Measurements from ENCODE around the gene SOX13.

The SOX13 gene

DNA sequence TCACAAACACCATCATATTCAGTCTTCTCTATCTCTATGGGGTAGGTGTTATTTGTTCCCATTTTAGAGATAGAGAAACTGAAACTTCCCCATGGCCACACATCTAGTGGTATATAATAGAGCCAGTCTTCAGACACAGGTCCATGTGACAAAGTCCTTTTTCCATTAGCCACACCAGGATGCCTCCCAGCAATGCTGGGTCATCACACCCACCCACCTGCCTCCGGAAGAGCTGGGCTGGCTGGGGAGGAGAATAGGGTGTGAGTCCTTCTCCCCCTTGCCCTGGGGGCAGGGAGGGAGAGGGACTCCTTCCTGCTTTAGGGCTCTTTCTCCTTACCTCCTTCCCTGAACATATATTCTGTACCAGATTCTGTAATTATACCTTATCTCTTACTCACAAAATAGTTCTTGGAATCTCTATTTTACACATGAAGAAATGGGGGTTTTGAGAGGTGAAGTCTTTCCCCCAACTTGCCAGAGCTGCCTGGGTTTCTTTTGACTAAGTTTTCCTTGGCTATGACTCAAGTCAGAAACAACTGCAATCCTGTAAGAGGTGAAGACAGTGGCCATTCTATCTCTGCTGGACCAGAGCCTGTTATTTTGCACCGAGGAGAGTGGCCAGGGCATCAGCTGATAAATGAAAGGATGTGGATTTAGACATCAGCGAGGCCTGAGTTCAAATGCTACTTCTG is 30.0 kb downstream of the SOX13 start:
- H3K9me2 ChIP-seq (replicated peaks; ENCODE audit: control insufficient read depth, low read length) = no peaks in the 10 kb centered on the region
- H3K27ac ChIP-seq (ENCODE audit: low read depth, low read length) = no peak overlapping the region
- no peaks in the 10 kb centered on the region for H3K36me3 ChIP-seq (ENCODE audit: control insufficient read depth, low read length)
- peaks cover 8% of the 10 kb centered on the region; the same call in 1 of the 2 replicates for H3K27me3 ChIP-seq (ENCODE audit: control insufficient read depth, low read length)
- H3F3A ChIP-seq (ENCODE audit: control insufficient read depth, insufficient read depth) = no peaks in the 10 kb centered on the region
- TF ChIP-seq EZH2phosphoT487 (IDR thresholded peaks at IDR 0.05; ENCODE audit: borderline replicate concordance, low read length) = no peak
- TF ChIP-seq, protein P1, sequence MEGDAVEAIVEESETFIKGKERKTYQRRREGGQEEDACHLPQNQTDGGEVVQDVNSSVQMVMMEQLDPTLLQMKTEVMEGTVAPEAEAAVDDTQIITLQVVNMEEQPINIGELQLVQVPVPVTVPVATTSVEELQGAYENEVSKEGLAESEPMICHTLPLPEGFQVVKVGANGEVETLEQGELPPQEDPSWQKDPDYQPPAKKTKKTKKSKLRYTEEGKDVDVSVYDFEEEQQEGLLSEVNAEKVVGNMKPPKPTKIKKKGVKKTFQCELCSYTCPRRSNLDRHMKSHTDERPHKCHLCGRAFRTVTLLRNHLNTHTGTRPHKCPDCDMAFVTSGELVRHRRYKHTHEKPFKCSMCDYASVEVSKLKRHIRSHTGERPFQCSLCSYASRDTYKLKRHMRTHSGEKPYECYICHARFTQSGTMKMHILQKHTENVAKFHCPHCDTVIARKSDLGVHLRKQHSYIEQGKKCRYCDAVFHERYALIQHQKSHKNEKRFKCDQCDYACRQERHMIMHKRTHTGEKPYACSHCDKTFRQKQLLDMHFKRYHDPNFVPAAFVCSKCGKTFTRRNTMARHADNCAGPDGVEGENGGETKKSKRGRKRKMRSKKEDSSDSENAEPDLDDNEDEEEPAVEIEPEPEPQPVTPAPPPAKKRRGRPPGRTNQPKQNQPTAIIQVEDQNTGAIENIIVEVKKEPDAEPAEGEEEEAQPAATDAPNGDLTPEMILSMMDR (IDR thresholded peaks at IDR 0.05; ENCODE audit: low read depth, low read length, poor library complexity, severe bottlenecking) = no peak
- no peaks in the 10 kb centered on the region for H3K9me3 ChIP-seq (ENCODE audit: control insufficient read depth, insufficient read depth, low read length)
- H4K20me1 ChIP-seq (ENCODE audit: control insufficient read depth, insufficient read depth, low read depth, low read length) = no peaks in the 10 kb centered on the region
- H3K4me1 ChIP-seq (ENCODE audit: control insufficient read depth, low read length) = no peaks in the 10 kb centered on the region
- no peaks in the 10 kb centered on the region for H3K79me2 ChIP-seq (ENCODE audit: control insufficient read depth, low read length)
- no peak overlapping the region for H3K4me3 ChIP-seq (ENCODE audit: low read length)
- H3K4me2 ChIP-seq (ENCODE audit: low read length) = no peak overlapping the region

DNA sequence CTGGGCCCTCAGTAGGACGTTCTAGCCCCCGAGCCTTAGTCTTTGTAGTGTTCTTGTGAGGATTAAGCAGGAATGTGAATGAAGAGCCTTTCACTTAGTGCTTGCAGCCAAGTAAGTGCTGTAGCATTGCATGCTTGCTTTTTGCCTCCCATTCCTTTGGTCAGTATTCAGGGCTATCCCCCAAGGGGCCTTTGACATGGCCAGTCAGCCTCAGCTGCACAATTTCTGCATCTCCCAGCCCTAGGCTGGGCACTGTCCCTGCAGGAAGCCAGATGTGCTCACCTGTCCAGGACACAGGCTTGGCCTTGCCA is 30.5 kb downstream of the SOX13 start:
- Histone ChIP-seq H3K4me2 (ENCODE audit: low read length) (no peak overlapping the region), H3K4me3 (ENCODE audit: low read length) (no peak overlapping the region), H3K79me2 (ENCODE audit: control insufficient read depth, low read length) (no peaks in the 10 kb centered on the region), H3F3A (ENCODE audit: control insufficient read depth, insufficient read depth) (no peaks in the 10 kb centered on the region), H3K4me1 (ENCODE audit: control insufficient read depth, low read length) (no peaks in the 10 kb centered on the region), H3K27ac (ENCODE audit: low read depth, low read length) (no peak overlapping the region), H3K9me2 (replicated peaks; ENCODE audit: control insufficient read depth, low read length) (no peaks in the 10 kb centered on the region), H3K9me3 (ENCODE audit: control insufficient read depth, insufficient read depth, low read length) (no peaks in the 10 kb centered on the region), H4K20me1 (ENCODE audit: control insufficient read depth, insufficient read depth, low read depth, low read length) (no peaks in the 10 kb centered on the region), H3K36me3 (ENCODE audit: control insufficient read depth, low read length) (no peaks in the 10 kb centered on the region), H3K27me3 (ENCODE audit: control insufficient read depth, low read length) (peaks cover 8% of the 10 kb centered on the region; the same call in 1 of the 2 replicates)
- TF ChIP-seq, protein P1 (IDR thresholded peaks at IDR 0.05; ENCODE audit: low read depth, low read length, poor library complexity, severe bottlenecking) = no peak
- TF ChIP-seq EZH2phosphoT487 (IDR thresholded peaks at IDR 0.05; ENCODE audit: borderline replicate concordance, low read length) = no peak

DNA sequence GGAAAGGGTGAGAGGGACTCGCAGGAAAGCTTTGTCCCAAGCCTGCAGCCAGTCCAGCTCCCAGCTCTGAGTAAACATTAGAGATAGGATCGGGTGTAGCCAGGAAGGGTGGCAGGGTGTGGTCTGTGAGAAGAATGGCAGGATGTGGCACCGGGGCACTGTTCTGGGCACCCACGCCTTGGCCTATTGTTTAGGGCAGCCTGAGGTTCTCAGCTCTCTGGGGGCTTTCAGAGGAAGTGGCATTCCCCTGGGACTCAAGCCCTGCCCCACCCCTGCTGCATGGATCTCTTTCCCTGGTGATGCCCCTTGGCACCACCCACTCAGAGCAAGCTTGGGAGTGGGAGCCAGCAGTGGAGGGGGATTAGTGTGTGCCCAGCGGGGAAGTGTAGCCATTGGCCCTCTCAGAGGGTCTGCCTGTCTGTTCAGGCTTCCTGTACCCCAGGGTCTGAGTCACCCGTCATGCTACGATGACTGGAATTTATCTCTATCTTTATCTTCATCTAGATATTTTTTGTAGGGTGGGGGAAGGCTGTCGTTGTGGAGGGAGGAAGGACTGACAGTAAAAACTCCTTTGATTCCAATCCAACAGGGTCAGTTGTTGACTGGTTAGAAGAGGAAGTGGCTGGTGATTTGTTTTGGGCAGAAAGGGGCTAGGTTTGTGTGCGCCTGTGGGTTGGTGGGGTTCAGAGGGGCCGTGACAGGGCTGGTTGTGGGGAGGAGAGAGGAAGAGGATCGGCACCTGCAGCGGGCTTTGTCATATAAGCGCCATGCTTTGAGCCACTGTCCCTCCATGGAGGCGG is 31.6 kb downstream of the SOX13 start:
- H3K27me3 ChIP-seq (ENCODE audit: control insufficient read depth, low read length) = peaks cover 8% of the 10 kb centered on the region; the same call in 1 of the 2 replicates
- H3K4me1 ChIP-seq (ENCODE audit: control insufficient read depth, low read length) = no peaks in the 10 kb centered on the region
- no peak overlapping the region for H3K4me3 ChIP-seq (ENCODE audit: low read length)
- H3K9me2 ChIP-seq (replicated peaks; ENCODE audit: control insufficient read depth, low read length) = no peaks in the 10 kb centered on the region
- TF ChIP-seq EZH2phosphoT487 (IDR thresholded peaks at IDR 0.05; ENCODE audit: borderline replicate concordance, low read length) = no peak
- TF ChIP-seq, protein P1 (IDR thresholded peaks at IDR 0.05; ENCODE audit: low read depth, low read length, poor library complexity, severe bottlenecking) = no peak
- H3K36me3 ChIP-seq (ENCODE audit: control insufficient read depth, low read length) = no peaks in the 10 kb centered on the region
- H3K4me2 ChIP-seq (ENCODE audit: low read length) = no peak overlapping the region
- H3K79me2 ChIP-seq (ENCODE audit: control insufficient read depth, low read length) = no peaks in the 10 kb centered on the region
- H3F3A ChIP-seq (ENCODE audit: control insufficient read depth, insufficient read depth) = no peaks in the 10 kb centered on the region
- no peaks in the 10 kb centered on the region for H4K20me1 ChIP-seq (ENCODE audit: control insufficient read depth, insufficient read depth, low read depth, low read length)
- H3K27ac ChIP-seq (ENCODE audit: low read depth, low read length) = no peak overlapping the region
- no peaks in the 10 kb centered on the region for H3K9me3 ChIP-seq (ENCODE audit: control insufficient read depth, insufficient read depth, low read length)

All from DOHH2 (cell line).